ENCODE data around the gene PKD1L1.

The PKD1L1 gene

GRCh38 chr7:47940088-47941013 is 7.9 kb downstream of the PKD1L1 start:
- no peak for TF ChIP-seq CTCF (conservative IDR thresholded peaks at IDR 0.05)
- no peak overlapping the region for H3K27ac ChIP-seq

GRCh38 chr7:47939425-47940036 is 8.7 kb downstream of the PKD1L1 start:
- H3K27ac ChIP-seq = no peak overlapping the region
- no peak for TF ChIP-seq CTCF (conservative IDR thresholded peaks at IDR 0.05)

- H3K27ac ChIP-seq = no peak overlapping the region
- TF ChIP-seq CTCF (conservative IDR thresholded peaks at IDR 0.05) = peak; percentile 35
Observed at GRCh38 chr7:47938574-47939165, 9.6 kb downstream of the PKD1L1 start.

- no peak overlapping the region for H3K27ac ChIP-seq
Observed at GRCh38 chr7:47937711-47938573, 10.3 kb downstream of the PKD1L1 start.

GRCh38 chr7:47937065-47937687 is 11.1 kb downstream of the PKD1L1 start:
- TF ChIP-seq CTCF (conservative IDR thresholded peaks at IDR 0.05) = no peak
- no peak overlapping the region for H3K27ac ChIP-seq

More at GRCh38 chr7:47937711-47938573, 10.3 kb downstream of the PKD1L1 start:
- no peak for TF ChIP-seq CTCF (conservative IDR thresholded peaks at IDR 0.05)

- no peak for TF ChIP-seq CTCF (conservative IDR thresholded peaks at IDR 0.05)
- no peak overlapping the region for H3K27ac ChIP-seq
Observed at GRCh38 chr7:47936323-47936722, 11.9 kb downstream of the PKD1L1 start.

All from VCaP (cell line).